ENCODE data around the gene GTF2IRD1. TPM values are rescaled to one million over a fixed set of nuclear protein-coding genes. Genes with fewer than 3 reads are reported as not detected.
"Not testable (repeated sequence)": the region's sequence is repeated elsewhere in the genome, so short reads cannot be mapped to it uniquely, and the experiment has no call there.

GTF2IRD1 gene
- total and polyA plus RNA-seq, 2 experiments from 2014 or later: 28.7 to 37.1 TPM

DNA sequence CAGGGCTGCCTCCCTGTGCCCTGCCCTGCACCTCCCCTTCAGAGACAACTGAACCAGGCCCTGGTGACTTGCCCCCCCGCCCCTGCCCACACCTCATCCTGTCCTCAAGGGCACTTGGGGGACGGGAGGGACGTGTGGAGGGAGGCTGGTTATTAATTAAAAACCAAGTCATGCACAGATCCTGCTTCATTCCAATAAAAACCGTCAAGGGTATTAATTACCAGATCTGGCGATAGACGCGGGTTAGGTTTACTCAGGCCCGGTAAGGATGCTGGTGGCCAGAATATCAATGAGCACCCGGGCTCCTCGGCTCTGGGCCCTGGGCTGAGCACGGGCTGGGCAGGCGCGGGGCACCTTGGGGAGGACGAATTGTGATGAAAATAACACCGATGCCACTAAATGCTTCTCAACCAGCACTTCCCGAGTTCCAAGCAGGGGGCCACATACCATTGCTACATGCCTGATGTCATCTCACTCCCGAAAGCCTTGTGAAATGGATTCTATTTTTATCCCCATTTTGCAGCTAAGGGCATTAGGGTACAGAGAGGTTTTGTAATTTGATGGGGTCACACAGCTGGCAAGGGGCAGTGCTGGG lies 24.5 kb upstream of the GTF2IRD1 start:
- no peaks in the 10 kb centered on the region for H3K36me3 Mint-ChIP-seq (ENCODE audit: low read depth)
- ATAC-seq: peak; percentile 86
- Histone ChIP-seq H4K20me1 (replicated peaks; ENCODE audit: insufficient read depth) (no peaks in the 10 kb centered on the region), H3K27me3 (ENCODE audit: insufficient read depth) (no peaks in the 10 kb centered on the region), H3K4me1 (ENCODE audit: insufficient read depth) (peaks cover 27% of the 10 kb centered on the region), H3K4me3 (peak overlapping the region; percentile 35; the same call in 1 of the 2 replicates), H3F3A (replicated peaks; ENCODE audit: low read depth) (peaks cover 9% of the 10 kb centered on the region; the same call in 1 of the 2 replicates), H3K36me3 (ENCODE audit: insufficient read depth) (no peaks in the 10 kb centered on the region), H3K4me2 (peak overlapping the region; percentile 65; the same call in 1 of the 2 replicates), H3K9me2 (ENCODE audit: insufficient read depth) (no peaks in the 10 kb centered on the region), H3K79me2 (replicated peaks; ENCODE audit: insufficient read depth) (no peaks in the 10 kb centered on the region), H3K27ac (ENCODE audit: low read depth) (peak overlapping the region; percentile 81), H2AFZ (peak overlapping the region; percentile 93)
- peak overlapping the region; percentile 37; the same call in 2 of the 3 replicates for H3K4me3 Mint-ChIP-seq
- peaks cover 16% of the 10 kb centered on the region for H3K27me3 Mint-ChIP-seq (ENCODE audit: insufficient read depth, low read depth, poor library complexity)
- H3K9me3 Mint-ChIP-seq: no peaks in the 10 kb centered on the region
- DNase-seq (ENCODE audit: low spot score): peak; percentile 81
- H3K4me1 Mint-ChIP-seq: peaks cover 26% of the 10 kb centered on the region
- H3K27ac Mint-ChIP-seq: peak overlapping the region; percentile 70; the same call in 1 of the 2 replicates
- TF ChIP-seq EZH2phosphoT487 (IDR thresholded peaks at IDR 0.05; ENCODE audit: unreplicated experiment): no peak
- no peak for TF ChIP-seq JUNB (IDR thresholded peaks at IDR 0.05; ENCODE audit: unreplicated experiment)
- no peak for TF ChIP-seq POLR2AphosphoS5 (IDR thresholded peaks at IDR 0.05; ENCODE audit: low read depth)
- no peak for TF ChIP-seq NANOG (IDR thresholded peaks at IDR 0.05; ENCODE audit: borderline replicate concordance)
- TF ChIP-seq, protein P1, sequence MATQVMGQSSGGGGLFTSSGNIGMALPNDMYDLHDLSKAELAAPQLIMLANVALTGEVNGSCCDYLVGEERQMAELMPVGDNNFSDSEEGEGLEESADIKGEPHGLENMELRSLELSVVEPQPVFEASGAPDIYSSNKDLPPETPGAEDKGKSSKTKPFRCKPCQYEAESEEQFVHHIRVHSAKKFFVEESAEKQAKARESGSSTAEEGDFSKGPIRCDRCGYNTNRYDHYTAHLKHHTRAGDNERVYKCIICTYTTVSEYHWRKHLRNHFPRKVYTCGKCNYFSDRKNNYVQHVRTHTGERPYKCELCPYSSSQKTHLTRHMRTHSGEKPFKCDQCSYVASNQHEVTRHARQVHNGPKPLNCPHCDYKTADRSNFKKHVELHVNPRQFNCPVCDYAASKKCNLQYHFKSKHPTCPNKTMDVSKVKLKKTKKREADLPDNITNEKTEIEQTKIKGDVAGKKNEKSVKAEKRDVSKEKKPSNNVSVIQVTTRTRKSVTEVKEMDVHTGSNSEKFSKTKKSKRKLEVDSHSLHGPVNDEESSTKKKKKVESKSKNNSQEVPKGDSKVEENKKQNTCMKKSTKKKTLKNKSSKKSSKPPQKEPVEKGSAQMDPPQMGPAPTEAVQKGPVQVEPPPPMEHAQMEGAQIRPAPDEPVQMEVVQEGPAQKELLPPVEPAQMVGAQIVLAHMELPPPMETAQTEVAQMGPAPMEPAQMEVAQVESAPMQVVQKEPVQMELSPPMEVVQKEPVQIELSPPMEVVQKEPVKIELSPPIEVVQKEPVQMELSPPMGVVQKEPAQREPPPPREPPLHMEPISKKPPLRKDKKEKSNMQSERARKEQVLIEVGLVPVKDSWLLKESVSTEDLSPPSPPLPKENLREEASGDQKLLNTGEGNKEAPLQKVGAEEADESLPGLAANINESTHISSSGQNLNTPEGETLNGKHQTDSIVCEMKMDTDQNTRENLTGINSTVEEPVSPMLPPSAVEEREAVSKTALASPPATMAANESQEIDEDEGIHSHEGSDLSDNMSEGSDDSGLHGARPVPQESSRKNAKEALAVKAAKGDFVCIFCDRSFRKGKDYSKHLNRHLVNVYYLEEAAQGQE (IDR thresholded peaks at IDR 0.05; ENCODE audit: unreplicated experiment): no peak
- no peak for TF ChIP-seq STAT1 (IDR thresholded peaks at IDR 0.05; ENCODE audit: unreplicated experiment)
- TF ChIP-seq ZNF114 (CRISPR knock-in tag; IDR thresholded peaks at IDR 0.05): no peak

DNA sequence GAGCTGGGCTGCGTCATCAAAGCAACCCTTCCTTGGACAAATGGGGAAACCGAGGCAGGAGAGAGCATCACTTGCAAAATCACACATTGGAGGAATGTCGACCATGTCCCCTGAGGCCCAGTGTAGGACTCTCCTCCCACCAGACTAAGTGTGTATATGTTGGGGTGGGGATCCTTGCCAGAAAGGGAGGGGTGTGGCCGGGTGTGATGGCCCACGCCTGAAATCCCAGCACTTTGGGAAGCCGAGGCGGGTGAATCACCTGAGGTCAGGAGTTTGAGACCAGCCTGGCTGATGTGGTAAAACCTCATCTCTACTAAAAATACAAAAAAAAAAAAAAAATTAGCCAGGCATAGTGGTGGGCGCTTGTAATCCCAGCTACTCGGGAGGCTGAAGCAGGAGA lies 23.3 kb upstream of the GTF2IRD1 start:
- H3K4me3 Mint-ChIP-seq: not testable (repeated sequence)

More for the DNA sequence above, 23.3 kb upstream of the GTF2IRD1 start:
- not testable (repeated sequence) for DNase-seq (ENCODE audit: low spot score); H3K4me3 ChIP-seq; H3K36me3 Mint-ChIP-seq (ENCODE audit: low read depth); H3K9me2 ChIP-seq (ENCODE audit: insufficient read depth); H3F3A ChIP-seq (replicated peaks; ENCODE audit: low read depth); H3K27me3 ChIP-seq (ENCODE audit: insufficient read depth); H3K79me2 ChIP-seq (replicated peaks; ENCODE audit: insufficient read depth); H4K20me1 ChIP-seq (replicated peaks; ENCODE audit: insufficient read depth); H3K27ac Mint-ChIP-seq; H2AFZ ChIP-seq; H3K4me2 ChIP-seq; ATAC-seq; H3K36me3 ChIP-seq (ENCODE audit: insufficient read depth); H3K9me3 Mint-ChIP-seq
- Histone ChIP-seq H3K27ac (ENCODE audit: low read depth) (0 out of 2 replicates have a peak overlapping the region, but pooled peaks have one; percentile 30), H3K4me1 (ENCODE audit: insufficient read depth) (peaks cover 27% of the 10 kb centered on the region)
- peaks cover 16% of the 10 kb centered on the region for H3K27me3 Mint-ChIP-seq (ENCODE audit: insufficient read depth, low read depth, poor library complexity)
- peaks cover 26% of the 10 kb centered on the region for H3K4me1 Mint-ChIP-seq
